ENCODE results near the gene BPIFB2. TPM values are rescaled to one million over a fixed set of nuclear protein-coding genes. Genes with fewer than 3 reads are reported as not detected.

The BPIFB2 gene
- total RNA-seq, 1 donor from 2014 or later = not detected

DNA sequence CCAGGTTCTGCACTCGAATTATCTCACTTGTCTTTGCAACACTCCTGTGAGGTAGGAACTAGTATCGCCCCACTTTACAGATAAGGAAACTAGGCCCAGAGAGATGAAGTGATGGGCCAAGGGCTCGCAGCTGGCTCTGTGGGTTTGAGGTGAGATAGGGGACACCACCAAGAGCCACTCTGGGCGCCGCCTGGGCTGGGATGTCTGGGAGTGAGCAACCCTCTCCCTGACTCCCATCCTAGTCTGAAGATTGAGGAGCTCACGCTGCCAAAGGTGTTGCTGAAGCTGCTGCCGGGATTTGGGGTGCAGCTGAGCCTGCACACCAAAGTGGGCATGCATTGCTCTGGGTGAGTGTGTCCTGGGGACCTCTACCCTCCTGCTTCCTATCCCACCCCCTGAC, 51.6 kb downstream of the BPIFB2 start:
- H3K4me3 ChIP-seq = no peak overlapping the region
- TF ChIP-seq, protein P1, sequence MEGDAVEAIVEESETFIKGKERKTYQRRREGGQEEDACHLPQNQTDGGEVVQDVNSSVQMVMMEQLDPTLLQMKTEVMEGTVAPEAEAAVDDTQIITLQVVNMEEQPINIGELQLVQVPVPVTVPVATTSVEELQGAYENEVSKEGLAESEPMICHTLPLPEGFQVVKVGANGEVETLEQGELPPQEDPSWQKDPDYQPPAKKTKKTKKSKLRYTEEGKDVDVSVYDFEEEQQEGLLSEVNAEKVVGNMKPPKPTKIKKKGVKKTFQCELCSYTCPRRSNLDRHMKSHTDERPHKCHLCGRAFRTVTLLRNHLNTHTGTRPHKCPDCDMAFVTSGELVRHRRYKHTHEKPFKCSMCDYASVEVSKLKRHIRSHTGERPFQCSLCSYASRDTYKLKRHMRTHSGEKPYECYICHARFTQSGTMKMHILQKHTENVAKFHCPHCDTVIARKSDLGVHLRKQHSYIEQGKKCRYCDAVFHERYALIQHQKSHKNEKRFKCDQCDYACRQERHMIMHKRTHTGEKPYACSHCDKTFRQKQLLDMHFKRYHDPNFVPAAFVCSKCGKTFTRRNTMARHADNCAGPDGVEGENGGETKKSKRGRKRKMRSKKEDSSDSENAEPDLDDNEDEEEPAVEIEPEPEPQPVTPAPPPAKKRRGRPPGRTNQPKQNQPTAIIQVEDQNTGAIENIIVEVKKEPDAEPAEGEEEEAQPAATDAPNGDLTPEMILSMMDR (IDR thresholded peaks at IDR 0.05) = no peak
- H3K27ac ChIP-seq = no peak overlapping the region
- intact Hi-C loops (cut with DNase I) = no loop called here
- no peaks in the 10 kb centered on the region for H3K9me3 ChIP-seq
- H3K4me1 ChIP-seq = no peaks in the 10 kb centered on the region
- H3K27me3 ChIP-seq = no peaks in the 10 kb centered on the region
- DNase-seq (ENCODE audit: low spot score in 2 of 2) = no peak
- H3K36me3 ChIP-seq = no peaks in the 10 kb centered on the region

DNA sequence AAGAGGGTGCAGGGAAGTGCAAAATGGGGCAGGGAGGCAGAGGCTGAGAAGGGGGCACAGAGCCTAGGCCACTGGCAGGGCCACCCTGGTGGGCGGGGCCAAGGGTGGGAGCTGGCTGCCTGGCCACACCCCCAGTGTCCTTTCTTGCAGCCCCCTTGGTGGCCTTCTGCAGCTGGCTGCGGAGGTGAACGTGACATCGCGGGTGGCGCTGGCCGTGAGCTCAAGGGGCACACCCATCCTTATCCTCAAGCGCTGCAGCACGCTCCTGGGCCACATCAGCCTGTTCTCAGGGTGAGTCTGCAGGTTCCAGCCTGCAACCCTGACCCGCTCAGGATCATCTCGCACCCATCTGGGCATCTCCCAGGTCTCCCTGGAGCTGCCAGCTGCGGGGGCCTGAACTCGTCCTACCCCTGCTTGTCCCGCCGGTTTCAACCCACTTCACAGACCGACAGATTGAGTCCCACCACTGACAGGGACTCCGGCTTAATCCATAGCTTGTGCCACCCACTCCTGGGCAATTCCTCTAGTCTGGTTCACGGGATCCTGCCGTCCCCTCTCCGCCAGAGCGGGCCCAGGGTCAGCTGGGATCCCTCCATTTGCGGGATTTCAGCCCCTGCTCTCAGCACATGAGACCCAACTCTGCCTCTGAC, 52.4 kb downstream of the BPIFB2 start:
- H3K4me1 ChIP-seq = no peaks in the 10 kb centered on the region
- H3K27me3 ChIP-seq = no peaks in the 10 kb centered on the region
- H3K27ac ChIP-seq = no peak overlapping the region
- DNase-seq (ENCODE audit: low spot score in 2 of 2) = no peak
- TF ChIP-seq, protein P1 (IDR thresholded peaks at IDR 0.05) = no peak
- H3K4me3 ChIP-seq = no peak overlapping the region
- intact Hi-C loops (cut with DNase I) = no loop called here
- H3K9me3 ChIP-seq = no peaks in the 10 kb centered on the region
- H3K36me3 ChIP-seq = no peaks in the 10 kb centered on the region

DNA sequence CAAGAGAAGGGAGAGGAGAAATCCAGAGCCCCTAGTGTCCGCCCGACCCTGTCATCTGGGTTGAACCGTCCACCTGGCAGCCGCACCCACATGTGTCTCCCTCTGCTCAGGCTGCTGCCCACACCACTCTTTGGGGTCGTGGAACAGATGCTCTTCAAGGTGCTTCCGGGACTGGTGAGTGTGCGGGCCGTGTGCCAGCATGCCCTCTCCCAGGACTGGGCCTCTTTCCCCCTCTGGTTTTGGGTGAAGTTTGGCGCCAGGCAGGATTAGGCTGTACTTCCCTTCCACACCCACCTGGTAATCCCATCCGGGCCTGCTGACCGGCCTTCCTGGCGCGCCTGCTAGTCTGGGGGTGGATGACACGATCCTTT, 54.1 kb downstream of the BPIFB2 start:
- H3K36me3 ChIP-seq = no peaks in the 10 kb centered on the region
- intact Hi-C loops (cut with DNase I) = no loop called here
- no peaks in the 10 kb centered on the region for H3K27me3 ChIP-seq
- H3K27ac ChIP-seq = no peak overlapping the region
- no peaks in the 10 kb centered on the region for H3K4me1 ChIP-seq
- H3K4me3 ChIP-seq = no peak overlapping the region
- TF ChIP-seq, protein P1 (IDR thresholded peaks at IDR 0.05) = no peak
- DNase-seq (ENCODE audit: low spot score in 2 of 2) = no peak
- no peaks in the 10 kb centered on the region for H3K9me3 ChIP-seq

DNA sequence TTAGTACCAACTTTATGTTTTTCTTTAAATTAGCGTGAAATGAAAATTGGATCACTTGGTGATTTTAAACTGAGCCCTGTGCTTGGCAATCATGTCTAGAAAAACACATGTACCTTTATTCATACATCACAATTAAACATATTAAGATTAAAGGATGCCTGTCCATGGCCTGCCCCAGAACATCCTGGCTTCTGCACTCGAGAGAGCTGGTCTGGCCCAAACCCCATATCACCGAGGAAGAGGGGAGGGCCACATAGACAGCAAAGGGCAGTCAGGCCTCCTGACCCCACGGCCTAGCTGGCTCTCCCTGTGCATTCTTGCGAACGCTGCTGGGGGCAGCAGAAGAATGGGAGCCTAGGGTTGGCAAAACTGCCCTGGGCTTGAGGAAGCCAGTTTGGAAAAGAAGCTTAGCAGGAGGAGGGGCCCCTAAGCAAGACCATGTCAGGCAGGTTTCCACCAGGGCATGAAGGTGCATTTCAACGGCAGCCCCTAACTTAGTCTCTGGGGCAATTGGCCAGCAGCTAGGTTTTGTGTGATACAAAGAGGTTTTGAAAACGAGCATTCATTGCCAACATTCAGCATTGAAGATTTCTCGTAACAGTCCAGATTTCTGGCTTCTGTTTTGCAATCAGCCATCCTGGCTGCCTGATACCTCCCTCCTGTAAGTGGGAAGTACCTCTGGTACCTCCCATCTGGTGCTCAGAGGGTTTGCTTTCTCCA, 54.8 kb downstream of the BPIFB2 start:
- no peak overlapping the region for H3K27ac ChIP-seq
- TF ChIP-seq, protein P1 (IDR thresholded peaks at IDR 0.05) = no peak
- H3K4me1 ChIP-seq = no peaks in the 10 kb centered on the region
- DNase-seq (ENCODE audit: low spot score in 2 of 2) = no peak
- H3K27me3 ChIP-seq = no peaks in the 10 kb centered on the region
- H3K36me3 ChIP-seq = no peaks in the 10 kb centered on the region
- no peaks in the 10 kb centered on the region for H3K9me3 ChIP-seq
- intact Hi-C loops (cut with DNase I) = no loop called here
- no peak overlapping the region for H3K4me3 ChIP-seq

DNA sequence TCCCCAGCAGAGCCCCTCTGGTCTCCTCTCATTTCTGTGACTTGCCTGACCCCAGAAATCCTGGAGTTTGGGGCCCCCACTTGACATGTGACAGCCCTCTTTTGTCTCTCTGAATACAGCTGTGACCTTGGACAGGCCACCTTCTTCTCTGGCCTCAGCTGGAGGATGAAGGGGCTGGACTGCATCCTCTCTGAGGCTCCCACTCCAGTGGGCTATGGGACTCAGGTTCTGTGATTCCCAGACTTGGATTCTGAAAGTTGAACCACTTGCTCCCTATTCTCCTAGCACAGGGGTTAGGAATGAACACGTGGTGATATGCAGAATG, 55.3 kb downstream of the BPIFB2 start:
- Histone ChIP-seq H3K9me3 (no peaks in the 10 kb centered on the region), H3K27me3 (no peaks in the 10 kb centered on the region), H3K36me3 (no peaks in the 10 kb centered on the region), H3K4me1 (no peaks in the 10 kb centered on the region), H3K4me3 (no peak overlapping the region), H3K27ac (no peak overlapping the region)
- intact Hi-C loops (cut with DNase I) = no loop called here
- TF ChIP-seq, protein P1 (IDR thresholded peaks at IDR 0.05) = no peak
- DNase-seq (ENCODE audit: low spot score in 2 of 2) = no peak

Data from ascending aorta (tissue), 2 donors.